ENCODE data around the gene CDC20.

The CDC20 gene

DNA sequence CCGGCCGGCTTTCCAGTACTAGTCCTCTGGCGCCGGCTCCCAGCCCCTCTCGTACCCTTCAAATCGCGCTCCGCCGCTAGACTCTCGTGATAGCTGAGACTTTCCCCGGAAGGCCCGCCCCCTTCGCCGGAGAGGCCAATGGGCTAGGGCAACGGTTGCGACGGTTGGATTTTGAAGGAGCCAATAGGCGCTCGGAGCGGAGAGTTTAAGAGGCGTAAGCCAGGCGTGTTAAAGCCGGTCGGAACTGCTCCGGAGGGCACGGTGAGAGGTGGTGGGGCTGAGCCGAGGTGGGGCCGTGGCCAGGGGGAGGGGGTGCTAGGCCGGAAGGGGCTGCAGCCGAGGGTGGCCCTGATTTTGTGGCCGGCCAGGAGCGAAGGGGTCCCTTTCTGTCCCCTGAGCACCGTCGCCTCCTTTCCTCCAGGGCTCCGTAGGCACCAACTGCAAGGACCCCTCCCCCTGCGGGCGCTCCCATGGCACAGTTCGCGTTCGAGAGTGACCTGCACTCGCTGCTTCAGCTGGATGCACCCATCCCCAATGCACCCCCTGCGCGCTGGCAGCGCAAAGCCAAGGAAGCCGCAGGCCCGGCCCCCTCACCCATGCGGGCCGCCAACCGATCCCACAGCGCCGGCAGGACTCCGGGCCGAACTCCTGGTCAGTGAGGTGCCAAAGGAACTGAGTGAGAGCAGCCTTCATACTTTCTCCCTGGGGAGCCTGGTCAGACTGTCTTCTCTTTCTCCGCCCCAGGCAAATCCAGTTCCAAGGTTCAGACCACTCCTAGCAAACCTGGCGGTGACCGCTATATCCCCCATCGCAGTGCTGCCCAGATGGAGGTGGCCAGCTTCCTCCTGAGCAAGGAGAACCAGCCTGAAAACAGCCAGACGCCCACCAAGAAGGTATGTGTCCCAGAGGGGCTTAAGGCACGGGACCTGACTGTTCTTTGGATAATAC, at the start of gene CDC20:
CDC20 (plus strand) TSS at position 236 of the 948 bp plus-strand sequence; CDS start at position 471, 235 bp downstream.
- peak; percentile 96 to 98 for DNase-seq

DNA sequence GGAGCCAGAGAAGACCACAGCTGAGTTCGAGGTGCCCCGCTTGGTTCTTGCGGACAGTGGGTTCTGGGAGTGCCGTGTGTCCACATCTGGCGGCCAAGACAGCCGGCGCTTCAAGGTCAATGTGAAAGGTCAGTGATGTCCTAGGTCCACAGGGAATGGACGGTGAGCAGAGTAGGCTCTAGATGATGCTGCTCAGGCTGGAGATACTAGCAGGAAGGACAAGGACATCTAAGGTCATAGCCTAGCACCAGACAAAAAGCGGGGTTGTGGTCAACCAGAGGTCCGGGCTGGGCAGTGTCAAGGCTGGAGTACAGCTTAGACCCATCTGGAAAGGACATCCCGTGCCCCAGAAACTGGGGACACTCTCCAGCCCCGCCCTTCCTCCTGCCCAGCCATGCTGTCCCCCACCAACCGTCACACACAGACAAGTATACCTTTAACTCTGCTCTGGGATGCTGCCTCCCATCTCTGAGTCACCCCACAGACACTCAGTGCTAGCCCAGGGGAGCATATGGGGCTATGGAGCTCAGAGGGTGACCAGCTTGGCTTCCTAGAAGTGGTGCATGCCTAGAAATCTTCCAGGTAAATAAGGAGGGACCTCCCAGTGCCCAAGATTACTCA, 49.3 kb upstream of the CDC20 start:
- DNase-seq: no peak

DNA sequence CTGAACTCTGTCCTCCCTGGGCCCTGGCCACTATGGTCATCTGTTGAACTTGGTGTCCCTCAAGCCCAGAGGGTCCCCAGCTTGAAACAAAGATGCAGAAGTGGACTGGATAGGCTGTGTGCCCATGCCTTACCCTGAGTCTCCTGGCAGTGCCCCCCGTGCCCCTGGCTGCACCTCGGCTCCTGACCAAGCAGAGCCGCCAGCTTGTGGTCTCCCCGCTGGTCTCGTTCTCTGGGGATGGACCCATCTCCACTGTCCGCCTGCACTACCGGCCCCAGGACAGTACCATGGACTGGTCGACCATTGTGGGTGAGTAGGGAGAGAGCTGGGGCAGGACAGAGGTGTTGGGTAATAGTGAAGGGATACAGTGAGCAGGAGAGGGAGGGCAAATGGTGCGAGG, 47.3 kb upstream of the CDC20 start:
- no peak for DNase-seq

DNA sequence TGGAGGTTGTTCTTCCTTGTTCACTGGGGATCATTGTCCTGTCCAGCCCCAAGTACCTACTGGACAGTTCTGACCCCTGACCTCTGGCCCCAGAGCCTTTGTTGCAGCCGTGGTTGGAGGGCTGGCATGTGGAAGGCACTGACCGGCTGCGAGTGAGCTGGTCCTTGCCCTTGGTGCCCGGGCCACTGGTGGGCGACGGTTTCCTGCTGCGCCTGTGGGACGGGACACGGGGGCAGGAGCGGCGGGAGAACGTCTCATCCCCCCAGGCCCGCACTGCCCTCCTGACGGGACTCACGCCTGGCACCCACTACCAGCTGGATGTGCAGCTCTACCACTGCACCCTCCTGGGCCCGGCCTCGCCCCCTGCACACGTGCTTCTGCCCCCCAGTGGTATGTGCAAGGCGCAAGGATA, 46.6 kb upstream of the CDC20 start:
- DNase-seq: no peak

- no peak for DNase-seq
These were observed 45.9 kb upstream of the CDC20 start for GRCh38 chr1:43312663-43313515.

- no peak for DNase-seq
These were observed 45.0 kb upstream of the CDC20 start for GRCh38 chr1:43313771-43314170.

DNA sequence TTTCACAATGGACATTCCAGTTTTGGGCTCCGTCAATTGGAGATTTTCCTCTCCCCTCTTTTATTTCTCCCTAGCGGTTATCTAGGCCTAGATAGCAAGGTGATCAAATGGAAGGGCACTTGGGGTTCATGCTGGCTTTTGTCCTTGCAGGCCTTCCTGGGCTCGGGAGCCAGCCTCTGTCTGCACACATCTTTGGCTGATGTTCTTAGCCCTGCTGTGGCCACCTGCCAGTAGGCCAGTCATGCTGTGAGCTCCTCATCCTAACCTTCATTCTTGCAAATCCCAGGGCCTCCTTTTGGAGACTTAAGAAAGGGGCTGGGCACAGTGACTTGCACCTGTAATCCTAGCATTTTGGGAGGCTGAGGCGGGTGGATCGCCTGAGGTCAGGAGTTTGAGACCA, 44.5 kb upstream of the CDC20 start:
- no peak for DNase-seq

- no peak for DNase-seq
These were observed 43.3 kb upstream of the CDC20 start for GRCh38 chr1:43315481-43315880.

DNA sequence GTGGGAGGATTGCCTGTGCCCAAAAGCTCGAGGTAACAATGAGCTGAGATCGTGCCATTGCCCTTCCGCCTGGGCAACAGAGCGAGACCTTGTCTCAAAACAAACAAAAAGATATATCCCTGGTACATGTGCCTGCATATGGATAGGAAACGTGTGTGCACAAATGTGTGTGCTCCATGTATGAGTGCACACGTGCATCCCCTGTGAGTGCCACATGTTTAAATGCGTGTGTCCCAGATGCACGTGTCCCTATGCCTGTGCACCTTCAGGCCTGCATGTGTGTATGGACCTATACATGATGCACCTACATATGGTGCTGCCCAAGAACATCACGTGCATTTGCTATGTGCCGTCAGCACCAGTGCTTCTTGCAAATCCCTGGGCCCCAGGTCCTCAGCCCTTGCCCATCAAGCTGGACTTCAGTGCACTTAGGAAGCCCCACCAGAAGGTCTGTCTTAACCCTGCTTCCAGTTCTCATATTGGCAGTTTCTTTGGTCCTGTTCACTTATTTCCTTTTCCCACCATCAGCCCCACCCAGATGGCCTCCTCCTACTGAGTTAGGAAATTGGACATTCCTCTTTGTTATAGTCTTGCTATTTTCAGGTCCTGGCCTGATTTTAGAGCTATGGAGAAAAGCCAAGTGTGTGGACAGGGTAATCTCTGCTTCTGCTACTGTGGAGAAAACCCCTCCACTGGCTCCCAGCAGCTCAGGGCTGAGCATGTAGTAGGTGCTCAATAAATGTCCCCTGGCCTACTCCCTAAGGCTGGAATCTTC, 42.6 kb upstream of the CDC20 start:
- DNase-seq: no peak

- DNase-seq: no peak
These were observed 41.9 kb upstream of the CDC20 start for GRCh38 chr1:43316738-43317520.

- no peak for DNase-seq
These were observed 40.8 kb upstream of the CDC20 start for GRCh38 chr1:43317817-43318471.

DNA sequence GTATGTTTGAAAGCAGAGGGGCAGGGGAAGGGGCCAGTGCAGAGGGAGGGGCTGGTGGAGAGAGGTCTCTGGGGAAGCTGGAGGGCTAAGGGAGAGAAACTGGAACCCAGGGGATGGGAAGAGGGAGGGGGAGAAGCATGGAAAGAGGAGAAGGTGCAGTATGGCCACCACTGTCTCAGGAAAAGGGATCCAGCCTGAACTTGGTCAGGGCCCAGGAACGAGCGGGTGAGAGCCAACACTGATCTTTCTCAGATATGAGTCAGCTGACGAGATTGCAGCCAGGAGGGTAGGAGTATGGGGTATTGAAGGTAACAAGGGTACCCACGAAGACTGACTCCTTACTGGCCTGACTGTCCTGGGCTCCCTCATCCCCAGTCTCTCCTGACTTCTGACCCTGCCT, 40.0 kb upstream of the CDC20 start:
- no peak for DNase-seq

DNA sequence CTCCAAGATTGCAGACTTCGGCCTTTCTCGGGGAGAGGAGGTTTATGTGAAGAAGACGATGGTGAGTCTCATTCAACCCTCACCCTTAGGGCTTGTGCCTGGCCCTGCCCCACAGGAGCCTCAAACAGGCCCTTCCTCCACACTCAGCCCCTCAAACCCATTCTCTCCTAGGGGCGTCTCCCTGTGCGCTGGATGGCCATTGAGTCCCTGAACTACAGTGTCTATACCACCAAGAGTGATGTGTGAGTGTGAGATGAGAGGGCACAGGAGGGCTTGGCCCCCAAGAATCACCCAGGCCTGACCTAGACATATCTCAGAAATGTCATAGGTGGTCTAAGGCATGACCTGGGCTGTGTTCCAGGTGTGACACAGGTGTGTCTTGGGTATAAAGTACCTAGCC, 39.5 kb upstream of the CDC20 start:
- DNase-seq: no peak

- no peak for DNase-seq
These were observed 39.0 kb upstream of the CDC20 start for GRCh38 chr1:43319766-43320165.

DNA sequence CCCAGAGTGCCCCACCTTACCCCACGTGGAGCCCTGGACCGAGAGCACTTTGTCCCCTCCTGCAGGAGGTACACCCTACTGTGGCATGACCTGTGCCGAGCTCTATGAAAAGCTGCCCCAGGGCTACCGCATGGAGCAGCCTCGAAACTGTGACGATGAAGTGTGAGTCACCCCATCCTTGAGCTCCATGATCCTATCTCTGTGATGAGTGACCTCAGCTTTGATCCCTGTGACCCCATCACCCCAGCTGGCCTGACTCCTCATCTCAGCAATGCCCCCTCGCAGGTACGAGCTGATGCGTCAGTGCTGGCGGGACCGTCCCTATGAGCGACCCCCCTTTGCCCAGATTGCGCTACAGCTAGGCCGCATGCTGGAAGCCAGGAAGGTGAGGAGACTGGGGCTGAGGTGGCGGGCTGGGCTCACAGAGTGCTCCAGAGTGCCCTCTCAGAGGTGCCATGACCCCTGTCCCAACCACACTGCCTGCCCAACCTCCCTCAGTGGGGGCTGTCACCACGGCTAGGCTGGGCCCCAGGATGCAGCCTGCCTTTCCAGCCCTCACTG, 37.4 kb upstream of the CDC20 start:
- no peak for DNase-seq

DNA sequence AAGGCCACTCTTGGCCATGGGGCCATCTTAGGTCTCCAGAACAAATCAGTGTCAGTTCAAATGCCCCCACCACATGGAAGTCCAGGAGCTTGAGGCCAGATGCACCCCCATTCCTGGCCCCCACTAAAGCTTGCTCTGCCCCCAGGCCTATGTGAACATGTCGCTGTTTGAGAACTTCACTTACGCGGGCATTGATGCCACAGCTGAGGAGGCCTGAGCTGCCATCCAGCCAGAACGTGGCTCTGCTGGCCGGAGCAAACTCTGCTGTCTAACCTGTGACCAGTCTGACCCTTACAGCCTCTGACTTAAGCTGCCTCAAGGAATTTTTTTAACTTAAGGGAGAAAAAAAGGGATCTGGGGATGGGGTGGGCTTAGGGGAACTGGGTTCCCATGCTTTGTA, 36.3 kb upstream of the CDC20 start:
- DNase-seq: no peak

DNA sequence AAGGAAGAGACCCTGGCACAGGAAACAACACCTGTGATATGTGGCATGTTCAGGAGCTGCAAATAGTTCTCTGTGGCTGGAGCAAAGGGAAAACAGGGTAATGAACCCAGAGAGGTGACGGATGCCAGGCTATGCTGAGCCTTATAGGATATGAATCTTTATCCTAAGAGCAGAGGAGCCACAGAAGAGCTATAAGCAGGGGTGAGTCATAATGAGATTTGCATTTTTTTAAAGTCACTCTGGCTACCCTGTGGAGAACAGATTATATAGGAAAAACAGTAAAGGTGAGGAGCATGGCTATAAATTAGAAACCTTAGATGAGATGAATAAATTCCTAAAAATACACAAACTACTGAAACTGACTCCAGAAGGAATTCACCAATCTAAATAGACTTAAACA, 34.0 kb upstream of the CDC20 start:
- DNase-seq: no peak

DNA sequence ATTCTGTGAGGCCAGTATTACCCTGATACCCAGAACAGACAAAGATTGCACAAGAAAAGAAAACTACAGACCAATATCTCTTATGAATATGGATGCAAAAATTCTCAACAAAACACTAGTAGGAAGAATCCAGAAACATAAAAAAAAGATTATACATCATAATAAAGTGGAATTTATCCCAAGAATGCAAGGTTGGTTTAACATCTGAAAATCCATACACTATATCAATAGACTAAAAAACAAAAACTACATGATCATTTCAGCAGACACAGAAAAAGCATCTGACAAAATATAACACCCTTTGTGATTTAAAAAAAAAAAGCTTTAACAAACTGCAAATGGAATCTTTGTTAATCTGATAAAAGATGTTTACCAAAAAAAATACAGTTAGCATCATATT, 33.4 kb upstream of the CDC20 start:
- no peak for DNase-seq

GRCh38 chr1:43327549-43328292, 31.1 kb upstream of the CDC20 start:
- no peak for DNase-seq
